Inflammatory macrophage treated with lipopolysaccharide for 1 hour (primary cell): ENCODE measurements around the gene FDCSP.
"Not testable (repeated sequence)": the region's sequence is repeated elsewhere in the genome, so short reads cannot be mapped to it uniquely, and the experiment has no call there.

Experiments
- DNase-seq, 2 donors: peaks; one replicate each; pipeline ENCODE4 v3.0.0-alpha.2; 2020 to 2022

Gene FDCSP

GRCh38 chr4:70239884-70240591, 14.1 kb downstream of the FDCSP start:
- no peak for DNase-seq

- DNase-seq: not testable (repeated sequence)
Measured at GRCh38 chr4:70242297-70242696, 16.4 kb downstream of the FDCSP start, which contains the start of gene CSN3. Gene CSN3, plus strand, starts transcription at chr4:70242597. Its CDS starts 2,223 bp downstream, at chr4:70244820.

- no peak for DNase-seq
Measured at GRCh38 chr4:70243091-70243490, 17.2 kb downstream of the FDCSP start.

GRCh38 chr4:70251250-70251944, 25.5 kb downstream of the FDCSP start:
- no peak for DNase-seq

- DNase-seq: no peak
Measured at GRCh38 chr4:70251945-70252277, 26.0 kb downstream of the FDCSP start.

- no peak for DNase-seq
Measured at GRCh38 chr4:70269674-70270073, 43.8 kb downstream of the FDCSP start.

GRCh38 chr4:70277121-70277520, 51.2 kb downstream of the FDCSP start:
- no peak for DNase-seq

GRCh38 chr4:70280567-70280966, 54.6 kb downstream of the FDCSP start:
- DNase-seq: no peak
